HepG2 (cell line): Measurements from ENCODE around the gene HNRNPA2B1. TPM values are rescaled to one million over a fixed set of nuclear protein-coding genes. Genes with fewer than 3 reads are reported as not detected.

Experiments used
- ATAC-seq: fragments of 200-7000 bp; cut with Tn5 transposase; 3 replicates; pipeline ENCODE4 v1.9.1; 2020; ENCODE audit warnings: mild to moderate bottlenecking, moderate library complexity
- BruUV-seq: library from RNA; stranded (reverse); fragments of 400-500 nt; replicated peaks from 2 replicates; lab custom pipeline; 2021; lab: Mats Ljungman, UMichigan
- CTCF ChIA-PET: fragments of 300-600 bp; formaldehyde crosslinking; extraction: SDS; loops from one replicate; lab custom pipeline; 2021; ENCODE audit warnings: low total read pairs, inconsistent platforms, low intra/inter-chr PET ratio; lab: Yijun Ruan, JAX
- POLR2A ChIA-PET: fragments of 350-600 bp; sonication (Branson Sonifier 250); formaldehyde crosslinking; loops from one replicate; lab custom pipeline; 2020; ENCODE audit warnings: antibody characterized with exemption, inconsistent platforms; lab: Yijun Ruan, JAX
- DNase-seq: peaks from one replicate; pipeline ENCODE4 v3.0.0-alpha.2; 2015; ENCODE audit warnings: low spot score
- FAIRE-seq: peaks from 3 replicates; lab custom pipeline; 2011; peaks lifted over from hg19 to GRCh38; lab: Jason Lieb, UNC
- H2AFZ ChIP-seq: one replicate; pipeline ENCODE4 v1.6.1; 2011; ENCODE audit warnings: low read length, inconsistent platforms
- H3K27ac ChIP-seq: fragments of 300-600 bp; 3 replicates; pipeline ENCODE4 v1.8.0; 2011; ENCODE audit warnings: mixed run types, mild to moderate bottlenecking, mixed read lengths, low read length, inconsistent platforms; ENCODE audit not compliant: insufficient read depth; ENCODE audit errors: extremely low read length
- H3K27me3 ChIP-seq, 2 experiments: fragments of 200-600 bp in 1 of 2; 2 replicates in 1 of 2; 3 replicates in 1 of 2; pipeline versions ENCODE4 v1.6.0 to v1.8.0; 2011; ENCODE audit warnings: low read length in 2 of 2, mild to moderate bottlenecking in 2 of 2, moderate library complexity in 2 of 2, inconsistent platforms in 1 of 2; ENCODE audit not compliant: insufficient read depth in 2 of 2, control insufficient read depth in 1 of 2
- H3K36me3 ChIP-seq, 2 experiments: fragments of 200-600 bp in 1 of 2; replicated peaks in 1 of 2; 2 replicates in 1 of 2; 3 replicates in 1 of 2; pipeline versions ENCODE4 v1.5.1 to v1.8.0; 2011; ENCODE audit warnings: low read length in 2 of 2, inconsistent platforms in 1 of 2; ENCODE audit not compliant: insufficient read depth in 2 of 2, control insufficient read depth in 1 of 2
- H3K4me1 ChIP-seq: 2 replicates; pipeline ENCODE4 v1.5.1; 2012; ENCODE audit warnings: low read length, inconsistent platforms; ENCODE audit not compliant: insufficient read depth
- H3K4me2 ChIP-seq: 2 replicates; pipeline ENCODE4 v1.6.0; 2011; ENCODE audit warnings: low read depth, low read length, inconsistent platforms
- H3K4me3 ChIP-seq, 3 experiments: fragments of 200-600 bp in 1 of 3; sonication (generic), shearing (Covaris generic) in 1 of 3; replicated peaks in 1 of 3; 2 replicates each; pipeline ENCODE4 v1.5.1; 2011 to 2016; ENCODE audit warnings: low read length in 3 of 3, inconsistent platforms in 2 of 3, low read depth in 2 of 3, mild to moderate bottlenecking in 2 of 3, control low read depth in 1 of 3, mixed read lengths in 1 of 3; ENCODE audit not compliant: insufficient read depth in 1 of 3
- H3K79me2 ChIP-seq: one replicate; pipeline ENCODE4 v1.6.1; 2011; ENCODE audit warnings: low read length, inconsistent platforms; ENCODE audit not compliant: insufficient read depth
- H3K9ac ChIP-seq: 2 replicates; pipeline ENCODE4 v1.6.0; 2011; ENCODE audit warnings: mild to moderate bottlenecking, low read depth, low read length, inconsistent platforms; ENCODE audit not compliant: insufficient read depth
- H3K9me3 ChIP-seq: 2 replicates; pipeline ENCODE4 v1.5.1; 2012; ENCODE audit warnings: mild to moderate bottlenecking, low read length
- H4K20me1 ChIP-seq: 2 replicates; pipeline ENCODE4 v1.6.0; 2011; ENCODE audit warnings: inconsistent platforms, mild to moderate bottlenecking, low read length, moderate library complexity; ENCODE audit not compliant: insufficient read depth
- ELK4 ChIP-seq: sonication (generic); formaldehyde crosslinking; IDR thresholded peaks from 2 replicates; pipeline ENCODE4 v1.9.0; 2021; ENCODE audit warnings: missing genetic modification reagents, borderline replicate concordance
- EP300 ChIP-seq, 3 experiments: sonication (generic) in 1 of 3; formaldehyde crosslinking in 1 of 3; IDR thresholded peaks; 2 replicates each; pipeline versions ENCODE4 v1.5.1 to v1.6.1; 2011 to 2020; ENCODE audit warnings: low read depth in 2 of 3, low read length in 2 of 3, borderline replicate concordance in 1 of 3, improper control_type of control experiment in 1 of 3, mild to moderate bottlenecking in 1 of 3, missing genetic modification reagents in 1 of 3, moderate library complexity in 1 of 3
- HOXA7 ChIP-seq: sonication (generic); formaldehyde crosslinking; IDR thresholded peaks from 2 replicates; pipeline ENCODE4 v1.8.1; 2022; ENCODE audit warnings: mild to moderate bottlenecking, missing genetic modification reagents, moderate library complexity
- IKZF1 ChIP-seq: fragments of 450-650 bp; IDR thresholded peaks from 2 replicates; pipeline ENCODE4 v1.7.1; 2016
- MBD4 ChIP-seq: IDR thresholded peaks from 2 replicates; pipeline ENCODE4 v1.6.1; 2012; ENCODE audit warnings: low read length, inconsistent platforms, borderline replicate concordance
- NR2F1 ChIP-seq, 2 experiments: fragments of 450-650 bp in 1 of 2; formaldehyde crosslinking in 1 of 2; IDR thresholded peaks; 2 replicates each; pipeline versions ENCODE4 v1.5.0 to v1.6.1; 2016 to 2020; ENCODE audit warnings: mild to moderate bottlenecking in 1 of 2, missing compliant biosample characterization in 1 of 2, missing genetic modification reagents in 1 of 2, moderate library complexity in 1 of 2
- PAF1 ChIP-seq: IDR thresholded peaks from 2 replicates; pipeline ENCODE4 v1.6.1; 2016; ENCODE audit warnings: missing genetic modification reagents, missing compliant biosample characterization
- POLR2G ChIP-seq: fragments of 200-400 bp; formaldehyde crosslinking; IDR thresholded peaks from 2 replicates; pipeline ENCODE4 v1.6.1; 2018; ENCODE audit warnings: mild to moderate bottlenecking, low read depth, low read length, moderate library complexity
- RAD51 ChIP-seq: fragments of 450-650 bp; IDR thresholded peaks from 2 replicates; pipeline ENCODE4 v1.6.1; 2016; ENCODE audit warnings: borderline replicate concordance
- SOX13 ChIP-seq, 3 experiments: fragments of 450-650 bp in 1 of 3; sonication (generic) in 1 of 3; formaldehyde crosslinking in 1 of 3; IDR thresholded peaks in 2 of 3; conservative IDR thresholded peaks in 1 of 3; 2 replicates each; pipeline versions ENCODE4 v1.5.0 to v1.6.1; 2016 to 2020; ENCODE audit warnings: antibody characterized with exemption in 1 of 3, mild to moderate bottlenecking in 1 of 3, missing compliant biosample characterization in 1 of 3, missing genetic modification reagents in 1 of 3, moderate library complexity in 1 of 3
- TARDBP ChIP-seq: sonication (generic); formaldehyde crosslinking; IDR thresholded peaks from 2 replicates; pipeline ENCODE4 v1.8.0; 2022; ENCODE audit warnings: mild to moderate bottlenecking, missing genetic modification reagents
- TP53 ChIP-seq: sonication (generic); formaldehyde crosslinking; conservative IDR thresholded peaks from 2 replicates; pipeline ENCODE4 v1.4.0; 2020; ENCODE audit warnings: missing genetic modification reagents
- ZBTB26 ChIP-seq: IDR thresholded peaks from 2 replicates; pipeline ENCODE4 v1.6.1; 2016; ENCODE audit warnings: missing compliant biosample characterization, missing genetic modification reagents, borderline replicate concordance
- ZBTB7B ChIP-seq: sonication (generic); formaldehyde crosslinking; IDR thresholded peaks from 2 replicates; pipeline ENCODE4 v1.4.0; 2020; ENCODE audit warnings: missing genetic modification reagents
- ZNF615 ChIP-seq: sonication (generic); formaldehyde crosslinking; IDR thresholded peaks from 2 replicates; pipeline ENCODE4 v1.5.0; 2020; ENCODE audit warnings: mild to moderate bottlenecking, missing genetic modification reagents, borderline replicate concordance
- WGBS: methylation state at CpG from one replicate; pipeline ENCODE4 v1.1.6; 2017; ENCODE audit warnings: low lambda C conversion rate; 5-methylcytosine and 5-hydroxymethylcytosine counted together
- in situ Hi-C: cut with HindIII; loops from 2 replicates; pipeline ENCODE4 v1.10.0; 2017; ENCODE audit warnings: low pct_unique_long_range_greater_than_20kb; ENCODE audit not compliant: extremely low pct_ligation_motif_present
- intact Hi-C: fragments of 100-400 bp; cut with micrococcal nuclease; formaldehyde crosslinking; loops from one replicate; pipeline ENCODE4 v1.10.0; 2022; ENCODE audit not compliant: unreplicated experiment
- polyA plus RNA-seq, 8 experiments: library from polyadenylated mRNA; depleted of rRNA in 3 of 8; stranded (reverse) in 7 of 8; unstranded in 1 of 8; fragments of >200 nt; fragmentation: Illumina TruSeq in 4 of 8; extraction: Trizol in 4 of 8; gene quantifications; 2 replicates each; pipeline versions ENCODE4 v1.2.1 to v1.2.3, GENCODE V29; 2011 to 2016; ENCODE audit warnings: low read depth in 4 of 8, missing spikeins in 1 of 8, mixed read lengths in 1 of 8; ENCODE audit not compliant: insufficient read depth in 1 of 8
- total RNA-seq, 5 experiments: library from RNA; depleted of rRNA; stranded (reverse); fragments of >200 nt; fragmentation: Illumina TruSeq; extraction: Trizol; gene quantifications; 2 replicates each; pipeline ENCODE4 v1.2.3, GENCODE V29; 2016; ENCODE audit warnings: low read depth in 1 of 5
- TF ChIP-seq, protein P1 (sequence below): sonication (generic); formaldehyde crosslinking; IDR thresholded peaks from 2 replicates; pipeline ENCODE4 v1.4.0; 2020; ENCODE audit warnings: missing genetic modification reagents

HNRNPA2B1 gene
- total and polyA plus RNA-seq, 2 of the 13 experiments (the other 11 are each of a cell fraction or from before 2014, with no cell fraction given) = 193 to 412 TPM

GRCh38 chr7:26212921-26213718 lies 12.6 kb upstream of the HNRNPA2B1 start:
- no peaks in the 10 kb centered on the region for H4K20me1 ChIP-seq
- POLR2A ChIA-PET = interaction anchor here (2.5 kb wide), 1 partner anchor 9 kb away, joined by 7 read pairs; no protein-coding TSS in a partner anchor
- in situ Hi-C loops (no loop called here), intact Hi-C loops (no loop called here)
- CTCF ChIA-PET = no interaction called here
- no peak overlapping the region for H3K4me2 ChIP-seq
- no peak overlapping the region for H3K27ac ChIP-seq
- H3K9ac ChIP-seq = no peak overlapping the region
- H3K4me1 ChIP-seq = peaks cover 9% of the 10 kb centered on the region; the same call in 1 of the 2 replicates
- BruUV-seq = TSS peak; percentile 40
- H2AFZ ChIP-seq = no peak overlapping the region
- no peaks in the 10 kb centered on the region for H3K79me2 ChIP-seq
- DNase-seq = no peak
- no peaks in the 10 kb centered on the region for H3K9me3 ChIP-seq
- peaks cover 6 to 34% of the 10 kb centered on the region in 2 experiments for H3K36me3 ChIP-seq
- no peak for FAIRE-seq
- H3K27me3 ChIP-seq = no peaks in the 10 kb centered on the region
- ATAC-seq = no peak
- H3K4me3 ChIP-seq = no peak overlapping the region
- 99% methylated on average over 2 of the region's 2 CpGs for WGBS
- TF ChIP-seq MBD4 (peak; percentile 64; the same call in 1 of the 2 replicates), HOXA7 (CRISPR knock-in tag) (no peak), RAD51 (no peak), NR2F1 (CRISPR knock-in tag; IDR thresholded peaks at IDR 0.05) (peak in 1 of 2 experiments; percentile 27; a peak in 1 of 4 replicates), PAF1 (CRISPR knock-in tag) (0 out of 2 replicates have a peak, but pooled peaks have one; percentile 58), SOX13 (IDR thresholded peaks at IDR 0.05) (no peak), SOX13 (CRISPR knock-in tag; conservative IDR thresholded peaks at IDR 0.05 in 1 of 2, IDR thresholded peaks at IDR 0.05 in 1 of 2) (no peak), TARDBP (CRISPR knock-in tag) (0 out of 2 replicates have a peak, but pooled peaks have one; percentile 23), ZBTB7B (CRISPR knock-in tag) (no peak), POLR2G (0 out of 2 replicates have a peak, but pooled peaks have one; percentile 34), ZBTB26 (CRISPR knock-in tag) (no peak), TP53 (CRISPR knock-in tag) (no peak), EP300 (IDR thresholded peaks at IDR 0.05; ENCODE audit: low read depth in 2 of 2, low read length in 2 of 2) (no peak), EP300 (CRISPR knock-in tag; IDR thresholded peaks at IDR 0.05; ENCODE audit: borderline replicate concordance) (no peak), IKZF1 (no peak), ZNF615 (CRISPR knock-in tag) (no peak), ELK4 (CRISPR knock-in tag) (no peak)
- TF ChIP-seq, protein P1, sequence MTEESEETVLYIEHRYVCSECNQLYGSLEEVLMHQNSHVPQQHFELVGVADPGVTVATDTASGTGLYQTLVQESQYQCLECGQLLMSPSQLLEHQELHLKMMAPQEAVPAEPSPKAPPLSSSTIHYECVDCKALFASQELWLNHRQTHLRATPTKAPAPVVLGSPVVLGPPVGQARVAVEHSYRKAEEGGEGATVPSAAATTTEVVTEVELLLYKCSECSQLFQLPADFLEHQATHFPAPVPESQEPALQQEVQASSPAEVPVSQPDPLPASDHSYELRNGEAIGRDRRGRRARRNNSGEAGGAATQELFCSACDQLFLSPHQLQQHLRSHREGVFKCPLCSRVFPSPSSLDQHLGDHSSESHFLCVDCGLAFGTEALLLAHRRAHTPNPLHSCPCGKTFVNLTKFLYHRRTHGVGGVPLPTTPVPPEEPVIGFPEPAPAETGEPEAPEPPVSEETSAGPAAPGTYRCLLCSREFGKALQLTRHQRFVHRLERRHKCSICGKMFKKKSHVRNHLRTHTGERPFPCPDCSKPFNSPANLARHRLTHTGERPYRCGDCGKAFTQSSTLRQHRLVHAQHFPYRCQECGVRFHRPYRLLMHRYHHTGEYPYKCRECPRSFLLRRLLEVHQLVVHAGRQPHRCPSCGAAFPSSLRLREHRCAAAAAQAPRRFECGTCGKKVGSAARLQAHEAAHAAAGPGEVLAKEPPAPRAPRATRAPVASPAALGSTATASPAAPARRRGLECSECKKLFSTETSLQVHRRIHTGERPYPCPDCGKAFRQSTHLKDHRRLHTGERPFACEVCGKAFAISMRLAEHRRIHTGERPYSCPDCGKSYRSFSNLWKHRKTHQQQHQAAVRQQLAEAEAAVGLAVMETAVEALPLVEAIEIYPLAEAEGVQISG (CRISPR knock-in tag) = no peak
